ENCODE data around the gene HECW1. TPM values are rescaled to one million over a fixed set of nuclear protein-coding genes. Genes with fewer than 3 reads are reported as not detected.

HECW1 gene
- total and polyA plus RNA-seq, 2 of the 8 experiments (the other 6 are each of a cell fraction or from before 2014, with no cell fraction given): 2.9 to 12.7 TPM

DNA sequence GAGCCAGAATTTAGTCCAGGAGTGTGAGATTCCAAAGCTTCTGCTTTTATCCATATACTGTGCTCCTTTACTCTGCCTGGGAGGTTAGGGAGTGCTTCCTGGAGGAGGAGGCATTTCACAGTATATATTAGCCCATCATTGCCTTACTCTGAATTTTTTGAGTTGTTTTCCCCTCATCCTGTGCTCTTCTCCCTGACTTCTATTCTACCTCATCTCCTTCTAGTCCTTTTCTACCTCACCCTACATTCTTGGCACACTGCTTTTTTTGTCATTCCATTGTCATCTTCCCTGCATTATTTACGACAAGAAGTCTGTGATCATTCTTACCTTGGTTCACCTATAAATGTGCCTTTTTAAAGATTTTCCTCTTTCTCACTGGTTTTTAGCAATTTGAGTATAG is 491.8 kb downstream of the HECW1 start:
- no peak for FAIRE-seq
- Histone ChIP-seq H3K36me3 (ENCODE audit: control insufficient read depth in 2 of 4, insufficient read depth in 4 of 4, low read length in 3 of 4) (peaks cover 0 to 2% (median 0%) of the 10 kb centered on the region in 4 experiments; a peak in 3 of 8 replicates), H3K23me2 (ENCODE audit: low read depth, low read length) (no peaks in the 10 kb centered on the region), H2BK120ac (replicated peaks; ENCODE audit: low read depth, low read length) (no peak overlapping the region), H3K4me1 (replicated peaks in 1 of 4; ENCODE audit: control insufficient read depth in 3 of 4, insufficient read depth in 4 of 4, low read length in 3 of 4) (peaks cover 0 to 6% (median 2%) of the 10 kb centered on the region in 4 experiments; a peak in 4 of 7 replicates), H3K9ac (replicated peaks in 1 of 4; ENCODE audit: extremely low read depth in 1 of 4, low read depth in 3 of 4, low read length in 3 of 4) (no peak overlapping the region), H3K4me2 (ENCODE audit: insufficient read depth in 1 of 2, low read depth in 2 of 2, low read length in 2 of 2) (no peak overlapping the region), H2BK20ac (ENCODE audit: low read length) (no peak overlapping the region), H4K91ac (replicated peaks; ENCODE audit: insufficient read length, low read length) (no peak overlapping the region), H3K27me3 (replicated peaks in 1 of 4; ENCODE audit: control insufficient read depth in 3 of 4, extremely low read depth in 1 of 4, insufficient read depth in 3 of 4, low read length in 3 of 4) (no peaks in the 10 kb centered on the region; a peak in 1 of 7 replicates), H4K5ac (ENCODE audit: insufficient read length, low read depth, low read length) (no peak overlapping the region), H3K56ac (replicated peaks; ENCODE audit: insufficient read length, low read depth, low read length) (no peak overlapping the region), H4K20me1 (replicated peaks in 1 of 2; ENCODE audit: control insufficient read depth in 1 of 2, insufficient read depth in 2 of 2, low read length in 2 of 2) (peaks cover 2% of the 10 kb centered on the region in 2 experiments), H3K14ac (ENCODE audit: insufficient read length) (no peak overlapping the region), H3K79me2 (ENCODE audit: control insufficient read depth in 1 of 2, insufficient read depth in 2 of 2, low read length in 2 of 2) (no peaks in the 10 kb centered on the region), H2BK12ac (ENCODE audit: low read depth, low read length) (no peak overlapping the region), H3K79me1 (ENCODE audit: low read depth, low read length) (no peaks in the 10 kb centered on the region), H3K9me3 (ENCODE audit: insufficient read depth in 2 of 2, low read depth in 1 of 2, low read length in 1 of 2) (no peaks in the 10 kb centered on the region), H3K4ac (replicated peaks; ENCODE audit: insufficient read length, low read depth, low read length) (no peak overlapping the region), H4K8ac (ENCODE audit: extremely low read depth, insufficient read depth, low read length) (no peak overlapping the region), H3K23ac (ENCODE audit: insufficient read length) (no peak overlapping the region), H3K18ac (ENCODE audit: extremely low read depth, low read length) (no peak overlapping the region), H2AK5ac (ENCODE audit: low read depth, low read length) (no peak overlapping the region), H3K4me3 (ENCODE audit: extremely low read depth in 1 of 4, insufficient read depth in 2 of 4, low read depth in 3 of 4, low read length in 4 of 4) (no peak overlapping the region), H2AFZ (ENCODE audit: low read length) (no peak overlapping the region), H3K27ac (ENCODE audit: low read depth, low read length) (no peak overlapping the region), H2BK15ac (ENCODE audit: low read length) (no peak overlapping the region), H2BK5ac (ENCODE audit: low read depth, low read length) (no peak overlapping the region)
- 89% methylated on average over 1 of the region's 1 CpG; no CpG with 5 or more reads in 1 of the 2 experiments for WGBS, 2 experiments (ENCODE audit: extremely low coverage in 1 of 2, insufficient coverage in 1 of 2, insufficient read length in 1 of 2, insufficient replicate concordance in 2 of 2, low coverage in 1 of 2, low lambda C conversion rate in 2 of 2, missing lambda C conversion rate in 1 of 2)
- ChIA-PET CTCF (ENCODE audit: partially characterized antibody) (interaction anchor here (1.3 to 3.2 kb wide), 3 partner anchors 11 to 22 kb away, joined by 4 to 17 read pairs (median 4); partner anchors contain the start of gene STK17A), POLR2A (ENCODE audit: partially characterized antibody) (interaction anchor here (0.6 to 1.0 kb wide), 3 partner anchors 26 to 361 kb away, joined by 3 read pairs; no protein-coding TSS in a partner anchor)
- TF ChIP-seq RNF2 (IDR thresholded peaks at IDR 0.05; ENCODE audit: borderline replicate concordance, low read depth, low read length, missing control alignments, poor library complexity, severe bottlenecking) (no peak), RXRA (IDR thresholded peaks at IDR 0.05; ENCODE audit: insufficient read depth, low read depth, low read length) (no peak), SIRT6 (IDR thresholded peaks at IDR 0.05; ENCODE audit: low read length) (no peak), CHD2 (IDR thresholded peaks at IDR 0.05; ENCODE audit: low read length) (no peak), NANOG (IDR thresholded peaks at IDR 0.05; ENCODE audit: insufficient read depth, low read depth, low read length, poor library complexity, severe bottlenecking) (no peak), TCF12 (IDR thresholded peaks at IDR 0.05; ENCODE audit: low read depth, low read length) (no peak), CHD1 (IDR thresholded peaks at IDR 0.05; ENCODE audit: low read depth, low read length) (no peak)
- no peak for DNase-seq (ENCODE audit: low read depth in 1 of 2, low spot score in 2 of 2)

Data from H1 (cell line).